Neural crest cell (in vitro differentiated cells): ENCODE data around the gene PRR19. TPM values are rescaled to one million over a fixed set of nuclear protein-coding genes. Genes with fewer than 3 reads are reported as not detected.
"Not testable (repeated sequence)": the region's sequence is repeated elsewhere in the genome, so short reads cannot be mapped to it uniquely, and the experiment has no call there.

ENCODE experiments used
- DNase-seq: peaks from one replicate; pipeline ENCODE4 v3.0.0; 2021; ENCODE audit warnings: low read depth, mixed read lengths, low spot score
- H3K27ac Mint-ChIP-seq: one replicate; pipeline ENCODE4 v1.8.0; 2021; ENCODE audit warnings: mild to moderate bottlenecking, mixed read lengths; ENCODE audit not compliant: unreplicated experiment
- H3K27me3 Mint-ChIP-seq: 2 replicates; pipeline ENCODE4 v1.8.0; 2021; ENCODE audit warnings: low read depth, mild to moderate bottlenecking, mixed read lengths
- H3K36me3 Mint-ChIP-seq: 2 replicates; pipeline ENCODE4 v1.8.0; 2021; ENCODE audit warnings: low read depth, mild to moderate bottlenecking, mixed read lengths
- H3K4me1 Mint-ChIP-seq: 2 replicates; pipeline ENCODE4 v1.8.0; 2021; ENCODE audit warnings: mixed read lengths
- H3K4me3 Mint-ChIP-seq: one replicate; pipeline ENCODE4 v1.8.0; 2021; ENCODE audit warnings: mild to moderate bottlenecking, mixed read lengths
- H3K9me3 Mint-ChIP-seq: 2 replicates; pipeline ENCODE4 v1.8.0; 2021; ENCODE audit warnings: mixed read lengths
- total RNA-seq: library from RNA; stranded (reverse); gene quantifications from 2 replicates; pipeline ENCODE4 v1.2.1, GENCODE V29; 2021
- TF ChIP-seq, protein P1 (sequence below): fragments of 200-600 bp; sonication (generic); conservative IDR thresholded peaks from 2 replicates; pipeline ENCODE4 v1.5.0; 2021; ENCODE audit warnings: antibody characterized with exemption, mild to moderate bottlenecking

PRR19 gene
- total RNA-seq, 1 donor from 2014 or later = 2.8 TPM

DNA sequence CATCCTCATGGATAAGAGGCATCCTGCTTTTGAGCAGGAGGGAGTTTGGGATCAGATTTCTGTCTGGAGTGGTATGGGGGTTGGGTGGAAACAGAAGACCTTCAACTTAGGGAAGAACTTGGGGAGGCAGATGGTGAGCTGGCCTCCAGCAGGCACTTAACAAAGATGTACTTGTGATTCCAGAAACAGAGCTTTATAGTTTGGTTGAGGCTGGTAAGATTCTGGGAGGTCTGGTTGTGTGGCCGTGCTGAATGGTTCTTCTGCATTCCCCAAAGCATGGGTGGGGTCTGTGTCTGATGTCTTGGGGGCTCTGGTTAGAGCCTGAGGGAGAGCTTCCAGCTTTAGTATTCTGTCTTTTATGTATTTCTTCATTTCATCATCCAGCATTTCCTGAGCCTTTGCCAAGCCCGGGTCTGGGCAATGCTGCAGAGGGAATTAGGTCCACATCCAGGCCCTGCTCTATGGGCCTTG lies 28.3 kb downstream of the PRR19 start:
- H3K27me3 Mint-ChIP-seq = peaks cover under 1% of the 10 kb centered on the region
- H3K4me3 Mint-ChIP-seq = peak overlapping the region; percentile 41
- H3K27ac Mint-ChIP-seq = peak overlapping the region; percentile 22
- H3K36me3 Mint-ChIP-seq = no peaks in the 10 kb centered on the region
- H3K4me1 Mint-ChIP-seq = peaks cover 42% of the 10 kb centered on the region
- no peaks in the 10 kb centered on the region for H3K9me3 Mint-ChIP-seq
- DNase-seq = no peak
- TF ChIP-seq, protein P1, sequence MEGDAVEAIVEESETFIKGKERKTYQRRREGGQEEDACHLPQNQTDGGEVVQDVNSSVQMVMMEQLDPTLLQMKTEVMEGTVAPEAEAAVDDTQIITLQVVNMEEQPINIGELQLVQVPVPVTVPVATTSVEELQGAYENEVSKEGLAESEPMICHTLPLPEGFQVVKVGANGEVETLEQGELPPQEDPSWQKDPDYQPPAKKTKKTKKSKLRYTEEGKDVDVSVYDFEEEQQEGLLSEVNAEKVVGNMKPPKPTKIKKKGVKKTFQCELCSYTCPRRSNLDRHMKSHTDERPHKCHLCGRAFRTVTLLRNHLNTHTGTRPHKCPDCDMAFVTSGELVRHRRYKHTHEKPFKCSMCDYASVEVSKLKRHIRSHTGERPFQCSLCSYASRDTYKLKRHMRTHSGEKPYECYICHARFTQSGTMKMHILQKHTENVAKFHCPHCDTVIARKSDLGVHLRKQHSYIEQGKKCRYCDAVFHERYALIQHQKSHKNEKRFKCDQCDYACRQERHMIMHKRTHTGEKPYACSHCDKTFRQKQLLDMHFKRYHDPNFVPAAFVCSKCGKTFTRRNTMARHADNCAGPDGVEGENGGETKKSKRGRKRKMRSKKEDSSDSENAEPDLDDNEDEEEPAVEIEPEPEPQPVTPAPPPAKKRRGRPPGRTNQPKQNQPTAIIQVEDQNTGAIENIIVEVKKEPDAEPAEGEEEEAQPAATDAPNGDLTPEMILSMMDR = no peak

DNA sequence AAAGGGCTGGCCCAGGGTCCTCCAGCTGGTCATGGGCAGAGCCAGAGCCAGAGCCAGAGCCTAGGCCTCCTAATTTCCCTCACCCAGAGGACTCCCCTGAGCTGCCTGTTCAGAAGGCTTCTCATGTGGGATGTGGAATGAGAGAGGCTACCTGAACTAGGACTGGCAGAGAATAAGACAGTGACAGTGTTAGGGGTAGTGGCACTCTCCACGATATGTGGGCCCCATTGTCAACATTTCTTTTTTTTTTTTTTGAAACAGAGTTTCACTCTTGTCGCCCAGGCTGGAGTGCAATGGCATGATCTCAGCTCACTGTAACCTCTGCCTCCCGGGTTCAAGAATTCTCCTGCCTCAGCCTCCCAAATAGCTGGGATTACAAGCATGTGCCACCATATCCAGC lies 29.4 kb downstream of the PRR19 start:
- H3K36me3 Mint-ChIP-seq, H3K4me3 Mint-ChIP-seq, H3K27me3 Mint-ChIP-seq, DNase-seq, H3K27ac Mint-ChIP-seq, H3K9me3 Mint-ChIP-seq: not testable (repeated sequence)
- peaks cover 39% of the 10 kb centered on the region for H3K4me1 Mint-ChIP-seq

DNA sequence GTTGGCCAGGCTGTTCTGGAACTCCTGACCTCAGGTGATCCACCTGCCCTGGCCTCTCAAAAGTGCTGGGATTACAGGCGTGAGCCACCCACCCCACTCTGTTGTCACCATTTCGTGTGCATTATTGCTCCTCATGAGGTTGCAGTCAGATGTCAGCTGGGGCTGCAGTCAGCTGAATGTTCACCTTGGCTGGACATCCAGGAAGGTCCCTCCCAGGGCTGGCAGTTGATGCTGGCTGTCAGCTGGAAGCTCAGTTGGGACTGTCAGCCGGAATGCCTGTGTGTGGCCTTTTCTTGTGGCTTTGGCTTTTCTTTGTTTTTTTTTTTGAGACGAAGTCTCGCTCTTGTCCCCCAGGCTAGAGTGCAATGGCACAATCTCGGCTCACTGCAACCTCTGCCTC lies 30.1 kb downstream of the PRR19 start:
- H3K27me3 Mint-ChIP-seq = no peaks in the 10 kb centered on the region
- H3K4me1 Mint-ChIP-seq = peaks cover 33% of the 10 kb centered on the region
- H3K4me3 Mint-ChIP-seq = no peak overlapping the region
- no peak overlapping the region for H3K27ac Mint-ChIP-seq
- H3K9me3 Mint-ChIP-seq = no peaks in the 10 kb centered on the region
- H3K36me3 Mint-ChIP-seq = no peaks in the 10 kb centered on the region
- TF ChIP-seq, protein P1 = no peak
- no peak for DNase-seq

DNA sequence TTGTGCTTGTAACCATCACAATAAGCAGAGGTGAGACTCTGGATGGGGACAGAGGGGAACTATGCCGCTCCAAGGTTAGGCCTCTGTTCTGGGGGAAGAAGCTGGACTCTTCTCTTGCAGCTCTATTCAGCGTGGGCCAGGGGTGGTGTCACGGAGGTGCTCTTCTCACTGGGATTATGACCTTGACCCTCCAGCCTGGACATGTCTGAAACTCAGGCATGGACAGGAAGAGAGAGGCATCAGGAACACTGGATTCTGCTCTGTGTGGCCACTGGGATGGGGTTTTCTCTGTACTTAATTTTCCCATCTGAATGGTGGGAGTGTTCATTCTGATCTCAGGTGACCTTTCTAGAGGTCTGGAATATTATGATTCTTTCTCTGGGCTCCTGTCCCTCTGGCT lies 31.1 kb downstream of the PRR19 start:
- Mint-ChIP-seq H3K27me3 (no peaks in the 10 kb centered on the region), H3K36me3 (no peaks in the 10 kb centered on the region), H3K9me3 (no peaks in the 10 kb centered on the region), H3K4me1 (peaks cover 24% of the 10 kb centered on the region), H3K4me3 (no peak overlapping the region), H3K27ac (no peak overlapping the region)
- TF ChIP-seq, protein P1 = no peak
- no peak for DNase-seq

DNA sequence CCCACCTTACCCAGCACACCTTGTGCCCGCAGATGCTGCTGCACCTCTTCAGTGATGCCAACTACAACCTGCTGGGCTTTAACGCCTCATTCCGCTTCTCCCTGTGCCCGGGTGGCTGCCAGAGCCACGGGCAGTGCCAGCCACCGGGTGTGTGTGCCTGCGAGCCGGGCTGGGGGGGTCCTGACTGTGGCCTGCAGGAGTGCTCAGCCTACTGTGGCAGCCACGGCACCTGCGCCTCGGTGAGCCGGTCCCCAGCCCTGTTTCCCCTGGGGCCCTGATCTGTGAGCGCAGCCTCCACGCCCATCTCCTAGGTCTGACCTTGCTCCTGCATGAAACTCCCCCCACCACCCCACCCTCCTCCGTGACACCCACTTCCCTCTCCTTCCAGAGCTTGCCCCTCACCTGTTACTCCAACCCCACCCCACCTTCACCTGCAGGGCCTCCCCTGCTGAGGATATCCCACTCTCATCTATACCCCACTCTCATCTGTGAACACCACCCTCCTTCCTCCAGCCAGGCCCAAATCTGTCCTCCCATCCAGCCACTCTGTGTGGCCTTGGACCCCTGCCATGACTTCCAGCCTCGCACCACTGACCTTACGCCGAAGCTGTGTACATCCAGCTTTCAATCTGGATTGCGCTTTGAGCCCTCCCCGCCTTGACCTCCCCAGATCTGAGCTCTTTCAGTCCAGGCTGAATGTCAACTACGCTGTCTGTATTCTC lies 32.2 kb downstream of the PRR19 start:
- TF ChIP-seq, protein P1 = no peak
- H3K36me3 Mint-ChIP-seq = no peaks in the 10 kb centered on the region
- no peaks in the 10 kb centered on the region for H3K9me3 Mint-ChIP-seq
- no peak for DNase-seq
- no peak overlapping the region for H3K4me3 Mint-ChIP-seq
- peaks cover 13% of the 10 kb centered on the region for H3K4me1 Mint-ChIP-seq
- no peak overlapping the region for H3K27ac Mint-ChIP-seq
- no peaks in the 10 kb centered on the region for H3K27me3 Mint-ChIP-seq

DNA sequence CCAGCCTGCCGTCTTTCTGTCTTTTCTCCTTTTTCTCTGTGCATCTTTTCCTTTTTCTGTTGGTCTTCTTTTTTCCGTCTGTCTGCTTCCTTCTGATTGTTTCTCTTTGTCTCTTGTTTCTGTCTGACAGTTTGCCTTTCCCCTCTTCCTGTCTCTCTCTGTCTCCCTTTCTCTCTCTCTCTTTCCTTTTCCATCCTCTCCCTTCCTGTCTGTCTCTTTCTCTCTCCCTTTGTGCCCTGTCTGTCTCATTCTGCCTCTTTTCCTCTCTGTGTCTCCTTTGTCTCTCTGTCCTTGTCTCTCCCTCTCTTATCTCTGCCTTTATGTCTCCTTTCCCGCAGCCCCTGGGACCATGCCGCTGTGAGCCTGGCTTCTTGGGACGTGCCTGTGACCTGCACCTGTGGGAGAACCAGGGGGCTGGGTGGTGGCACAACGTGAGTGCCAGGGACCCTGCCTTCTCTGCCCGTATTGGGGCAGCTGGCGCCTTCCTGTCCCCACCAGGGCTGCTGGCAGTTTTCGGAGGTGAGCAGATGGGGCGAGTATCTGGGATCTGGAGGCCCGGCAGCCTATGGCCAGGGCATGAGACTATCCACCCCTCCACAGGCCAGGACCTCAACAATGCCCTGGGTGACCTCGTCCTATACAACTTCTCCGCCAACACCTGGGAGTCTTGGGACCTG lies 32.9 kb downstream of the PRR19 start:
- Mint-ChIP-seq H3K9me3 (no peaks in the 10 kb centered on the region), H3K4me1 (peaks cover 10% of the 10 kb centered on the region), H3K27me3 (no peaks in the 10 kb centered on the region), H3K4me3 (no peak overlapping the region), H3K36me3 (no peaks in the 10 kb centered on the region), H3K27ac (no peak overlapping the region)
- no peak for DNase-seq
- TF ChIP-seq, protein P1 = no peak
